ENCODE measurements around the gene MMD. TPM values are rescaled to one million over a fixed set of nuclear protein-coding genes. Genes with fewer than 3 reads are reported as not detected.
A peak's percentile ranks its signal among the peaks of the same experiment; 100 is the strongest.

MMD gene
- total and polyA plus RNA-seq, 2 of the 13 experiments (the other 11 are each of a cell fraction or from before 2014, with no cell fraction given): 121 to 225 TPM

- TF ChIP-seq RERE (CRISPR knock-in tag; IDR thresholded peaks at IDR 0.05; ENCODE audit: low read depth) (no peak; the same call in 1 of the 2 replicates), RFX5 (IDR thresholded peaks at IDR 0.05; ENCODE audit: low read depth, low read length) (no peak), TCF7 (IDR thresholded peaks at IDR 0.05; ENCODE audit: low read depth) (peak; percentile 75), CEBPG (CRISPR knock-in tag; IDR thresholded peaks at IDR 0.05) (peak; percentile 93), ZFP90 (CRISPR knock-in tag; IDR thresholded peaks at IDR 0.05; ENCODE audit: borderline replicate concordance) (0 out of 2 replicates have a peak, but pooled peaks have one; percentile 37), YEATS2 (CRISPR knock-in tag; IDR thresholded peaks at IDR 0.05; ENCODE audit: borderline replicate concordance) (peak; percentile 27; the same call in 1 of the 2 replicates), ZNF775 (CRISPR knock-in tag; IDR thresholded peaks at IDR 0.05; ENCODE audit: borderline replicate concordance) (peak; percentile 53; the same call in 1 of the 2 replicates), ETV5 (CRISPR knock-in tag; IDR thresholded peaks at IDR 0.05; ENCODE audit: borderline replicate concordance) (peak; percentile 27; the same call in 1 of the 2 replicates), NPAS2 (CRISPR knock-in tag; IDR thresholded peaks at IDR 0.05; ENCODE audit: borderline replicate concordance) (no peak), REST (IDR thresholded peaks at IDR 0.05; ENCODE audit: borderline replicate concordance in 1 of 2, low read depth in 1 of 2, low read length in 2 of 2) (peak in 1 of 2 experiments; percentile 21; a peak in 1 of 4 replicates), ELF3 (CRISPR knock-in tag; IDR thresholded peaks at IDR 0.05) (peak; percentile 67; the same call in 1 of the 2 replicates), ZNF207 (IDR thresholded peaks at IDR 0.05; ENCODE audit: borderline replicate concordance) (no peak), ZNF124 (CRISPR knock-in tag; IDR thresholded peaks at IDR 0.05) (no peak), GPN1 (CRISPR knock-in tag; IDR thresholded peaks at IDR 0.05; ENCODE audit: borderline replicate concordance) (no peak), RORA (CRISPR knock-in tag; IDR thresholded peaks at IDR 0.05) (no peak), ZNF460 (CRISPR knock-in tag; IDR thresholded peaks at IDR 0.05; ENCODE audit: borderline replicate concordance) (no peak), GMEB2 (CRISPR knock-in tag; IDR thresholded peaks at IDR 0.05; ENCODE audit: low read depth) (no peak), MXD4 (CRISPR knock-in tag; IDR thresholded peaks at IDR 0.05) (peak; percentile 70; the same call in 1 of the 2 replicates), KDM3A (CRISPR knock-in tag; IDR thresholded peaks at IDR 0.05; ENCODE audit: low read depth) (peak; percentile 74), SMYD3 (CRISPR knock-in tag; IDR thresholded peaks at IDR 0.05) (0 out of 2 replicates have a peak, but pooled peaks have one; percentile 33)
Observed at GRCh38 chr17:55394357-55395021, 27.1 kb downstream of the MMD start (continued).
